Measurements from ENCODE around the gene NDUFS8. TPM values are rescaled to one million over a fixed set of nuclear protein-coding genes. Genes with fewer than 3 reads are reported as not detected.

Gene NDUFS8
- total RNA-seq, 1 donor from 2014 or later = 144 TPM

GRCh38 chr11:68016904-68017817 lies 13.3 kb upstream of the NDUFS8 start:
- DNase-seq (ENCODE audit: low spot score) = no peak
- Mint-ChIP-seq H3K4me1 (ENCODE audit: unreplicated experiment) (no peaks in the 10 kb centered on the region), H3K36me3 (ENCODE audit: low read depth, unreplicated experiment) (peaks cover 3% of the 10 kb centered on the region), H3K27me3 (ENCODE audit: unreplicated experiment) (peaks cover 9% of the 10 kb centered on the region), H3K4me3 (ENCODE audit: unreplicated experiment) (no peak overlapping the region), H3K27ac (ENCODE audit: unreplicated experiment) (no peak overlapping the region), H3K9me3 (ENCODE audit: unreplicated experiment) (no peaks in the 10 kb centered on the region)
- TF ChIP-seq, protein P1, sequence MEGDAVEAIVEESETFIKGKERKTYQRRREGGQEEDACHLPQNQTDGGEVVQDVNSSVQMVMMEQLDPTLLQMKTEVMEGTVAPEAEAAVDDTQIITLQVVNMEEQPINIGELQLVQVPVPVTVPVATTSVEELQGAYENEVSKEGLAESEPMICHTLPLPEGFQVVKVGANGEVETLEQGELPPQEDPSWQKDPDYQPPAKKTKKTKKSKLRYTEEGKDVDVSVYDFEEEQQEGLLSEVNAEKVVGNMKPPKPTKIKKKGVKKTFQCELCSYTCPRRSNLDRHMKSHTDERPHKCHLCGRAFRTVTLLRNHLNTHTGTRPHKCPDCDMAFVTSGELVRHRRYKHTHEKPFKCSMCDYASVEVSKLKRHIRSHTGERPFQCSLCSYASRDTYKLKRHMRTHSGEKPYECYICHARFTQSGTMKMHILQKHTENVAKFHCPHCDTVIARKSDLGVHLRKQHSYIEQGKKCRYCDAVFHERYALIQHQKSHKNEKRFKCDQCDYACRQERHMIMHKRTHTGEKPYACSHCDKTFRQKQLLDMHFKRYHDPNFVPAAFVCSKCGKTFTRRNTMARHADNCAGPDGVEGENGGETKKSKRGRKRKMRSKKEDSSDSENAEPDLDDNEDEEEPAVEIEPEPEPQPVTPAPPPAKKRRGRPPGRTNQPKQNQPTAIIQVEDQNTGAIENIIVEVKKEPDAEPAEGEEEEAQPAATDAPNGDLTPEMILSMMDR (IDR thresholded peaks at IDR 0.05; ENCODE audit: unreplicated experiment) = no peak

- H3K36me3 Mint-ChIP-seq (ENCODE audit: low read depth, unreplicated experiment) = peaks cover 3% of the 10 kb centered on the region
- H3K4me1 Mint-ChIP-seq (ENCODE audit: unreplicated experiment) = no peaks in the 10 kb centered on the region
- no peak overlapping the region for H3K4me3 Mint-ChIP-seq (ENCODE audit: unreplicated experiment)
- H3K27me3 Mint-ChIP-seq (ENCODE audit: unreplicated experiment) = peaks cover 9% of the 10 kb centered on the region
- no peak overlapping the region for H3K27ac Mint-ChIP-seq (ENCODE audit: unreplicated experiment)
- H3K9me3 Mint-ChIP-seq (ENCODE audit: unreplicated experiment) = no peaks in the 10 kb centered on the region
- TF ChIP-seq, protein P1 (IDR thresholded peaks at IDR 0.05; ENCODE audit: unreplicated experiment) = no peak
- no peak for DNase-seq (ENCODE audit: low spot score)
Measured at GRCh38 chr11:68017980-68018729, 12.3 kb upstream of the NDUFS8 start.

DNA sequence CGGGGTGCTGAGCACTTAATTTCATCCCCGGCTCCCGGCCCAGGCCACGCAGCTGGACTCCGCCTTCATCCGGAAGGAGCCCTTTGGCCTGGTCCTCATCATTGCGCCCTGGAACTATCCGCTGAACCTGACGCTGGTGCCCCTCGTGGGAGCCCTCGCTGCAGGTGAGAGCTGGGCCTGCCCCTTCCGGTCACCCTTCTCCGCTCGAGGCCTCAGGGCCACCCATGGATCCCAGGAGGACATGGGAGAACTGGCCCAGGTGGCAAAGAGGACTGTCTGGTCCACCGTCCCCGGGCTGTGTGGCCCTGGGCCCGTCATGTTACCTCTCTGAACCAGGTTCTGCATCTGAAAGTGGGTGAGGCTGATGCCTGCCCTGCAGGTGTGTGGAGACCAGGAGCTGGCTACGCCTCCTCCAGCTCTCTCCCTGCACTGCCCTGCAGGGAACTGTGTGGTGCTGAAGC lies 11.7 kb upstream of the NDUFS8 start:
- Mint-ChIP-seq H3K9me3 (ENCODE audit: unreplicated experiment) (no peaks in the 10 kb centered on the region), H3K4me3 (ENCODE audit: unreplicated experiment) (no peak overlapping the region), H3K36me3 (ENCODE audit: low read depth, unreplicated experiment) (peaks cover 3% of the 10 kb centered on the region), H3K27me3 (ENCODE audit: unreplicated experiment) (peaks cover 9% of the 10 kb centered on the region), H3K27ac (ENCODE audit: unreplicated experiment) (no peak overlapping the region), H3K4me1 (ENCODE audit: unreplicated experiment) (no peaks in the 10 kb centered on the region)
- no peak for DNase-seq (ENCODE audit: low spot score)
- TF ChIP-seq, protein P1 (IDR thresholded peaks at IDR 0.05; ENCODE audit: unreplicated experiment) = no peak

GRCh38 chr11:68019486-68019885 lies 11.0 kb upstream of the NDUFS8 start:
- Mint-ChIP-seq H3K27me3 (ENCODE audit: unreplicated experiment) (peaks cover 7% of the 10 kb centered on the region), H3K36me3 (ENCODE audit: low read depth, unreplicated experiment) (peaks cover 3% of the 10 kb centered on the region), H3K4me1 (ENCODE audit: unreplicated experiment) (no peaks in the 10 kb centered on the region), H3K4me3 (ENCODE audit: unreplicated experiment) (no peak overlapping the region), H3K27ac (ENCODE audit: unreplicated experiment) (no peak overlapping the region), H3K9me3 (ENCODE audit: unreplicated experiment) (no peaks in the 10 kb centered on the region)
- TF ChIP-seq, protein P1 (IDR thresholded peaks at IDR 0.05; ENCODE audit: unreplicated experiment) = no peak
- DNase-seq (ENCODE audit: low spot score) = no peak

Data from endothelial cell (in vitro differentiated cells).